H9 (cell line): ENCODE results near the gene SPOCK3. TPM values are rescaled to one million over a fixed set of nuclear protein-coding genes. Genes with fewer than 3 reads are reported as not detected.

Source experiments
- DNase-seq: peaks from one replicate; pipeline ENCODE4 v3.0.0-alpha.2; 2017
- H2AFZ ChIP-seq: one replicate; pipeline ENCODE4 v1.6.1; 2013; ENCODE audit warnings: mild to moderate bottlenecking, low read length, control low read depth, moderate library complexity
- H2AK5ac ChIP-seq: 2 replicates; pipeline ENCODE4 v1.6.1; 2013; ENCODE audit warnings: low read length, control low read depth, mixed read lengths; ENCODE audit not compliant: insufficient read length
- H2BK120ac ChIP-seq: one replicate; pipeline ENCODE4 v1.6.1; 2013; ENCODE audit warnings: low read depth, mild to moderate bottlenecking, low read length, control low read depth, inconsistent platforms; ENCODE audit not compliant: poor library complexity, severe bottlenecking
- H2BK12ac ChIP-seq: 2 replicates; pipeline ENCODE4 v1.6.1; 2013; ENCODE audit warnings: low read length, control low read depth, mixed read lengths, low read depth; ENCODE audit not compliant: insufficient read length
- H2BK15ac ChIP-seq: 2 replicates; pipeline ENCODE4 v1.6.1; 2013; ENCODE audit warnings: low read depth, low read length, control low read depth
- H2BK20ac ChIP-seq: one replicate; pipeline ENCODE4 v1.6.1; 2013; ENCODE audit warnings: low read depth, mild to moderate bottlenecking, low read length, control low read depth, inconsistent platforms; ENCODE audit not compliant: poor library complexity, severe bottlenecking
- H2BK5ac ChIP-seq: 2 replicates; pipeline ENCODE4 v1.6.1; 2013; ENCODE audit warnings: low read length, control low read depth, mixed read lengths; ENCODE audit not compliant: insufficient read length
- H3K14ac ChIP-seq: 2 replicates; pipeline ENCODE4 v1.6.1; 2013; ENCODE audit warnings: low read length, control low read depth; ENCODE audit not compliant: insufficient read depth
- H3K18ac ChIP-seq: 2 replicates; pipeline ENCODE4 v1.6.1; 2013; ENCODE audit warnings: low read depth, mild to moderate bottlenecking, mixed read lengths, low read length, control low read depth; ENCODE audit not compliant: insufficient read length
- H3K23ac ChIP-seq: 2 replicates; pipeline ENCODE4 v1.6.1; 2013; ENCODE audit warnings: low read length, control low read depth, mixed read lengths, low read depth; ENCODE audit not compliant: insufficient read length
- H3K23me2 ChIP-seq: 2 replicates; pipeline ENCODE4 v1.6.1; 2013; ENCODE audit warnings: low read depth, mild to moderate bottlenecking, mixed read lengths, low read length, control low read depth; ENCODE audit not compliant: insufficient read length, poor library complexity, severe bottlenecking
- H3K27ac ChIP-seq: 2 replicates; pipeline ENCODE4 v1.5.1; 2013; ENCODE audit warnings: low read length, control low read depth, mixed read lengths, low read depth; ENCODE audit not compliant: insufficient read length
- H3K27me3 ChIP-seq: 2 replicates; pipeline ENCODE4 v1.6.1; 2013; ENCODE audit warnings: low read length, control low read depth, inconsistent platforms; ENCODE audit not compliant: insufficient read depth
- H3K4ac ChIP-seq: 2 replicates; pipeline ENCODE4 v1.6.1; 2013; ENCODE audit warnings: low read depth, mild to moderate bottlenecking, control low read depth, inconsistent platforms, low read length, moderate library complexity
- H3K4me1 ChIP-seq: 2 replicates; pipeline ENCODE4 v1.6.1; 2013; ENCODE audit warnings: low read length, control low read depth, inconsistent platforms; ENCODE audit not compliant: insufficient read depth
- H3K4me2 ChIP-seq: 2 replicates; pipeline ENCODE4 v1.6.1; 2013; ENCODE audit warnings: low read length, control low read depth, mixed read lengths; ENCODE audit not compliant: insufficient read length, insufficient read depth
- H3K56ac ChIP-seq: 2 replicates; pipeline ENCODE4 v1.6.1; 2013; ENCODE audit warnings: low read depth, mild to moderate bottlenecking, mixed read lengths, low read length, control low read depth; ENCODE audit not compliant: insufficient read length
- H3K79me1 ChIP-seq: 2 replicates; pipeline ENCODE4 v1.6.1; 2013; ENCODE audit warnings: low read depth, mild to moderate bottlenecking, moderate library complexity, low read length, control low read depth, inconsistent platforms; ENCODE audit not compliant: insufficient read depth, poor library complexity, severe bottlenecking
- H3K79me2 ChIP-seq: 2 replicates; pipeline ENCODE4 v1.6.1; 2013; ENCODE audit warnings: low read length, control low read depth, inconsistent platforms; ENCODE audit not compliant: insufficient read depth
- H3K9ac ChIP-seq: 2 replicates; pipeline ENCODE4 v1.6.1; 2013; ENCODE audit warnings: low read length, control low read depth, mixed read lengths; ENCODE audit not compliant: insufficient read length; ENCODE audit errors: extremely low read depth
- H3K9me3 ChIP-seq: one replicate; pipeline ENCODE4 v1.6.1; 2013; ENCODE audit warnings: low read depth, low read length, inconsistent platforms; ENCODE audit not compliant: control insufficient read depth
- H3T11ph ChIP-seq: one replicate; pipeline ENCODE4 v1.6.1; 2013; ENCODE audit warnings: mild to moderate bottlenecking, low read length, control low read depth, inconsistent platforms
- H4K20me1 ChIP-seq: one replicate; pipeline ENCODE4 v1.6.1; 2013; ENCODE audit not compliant: control insufficient read depth, insufficient read length, insufficient read depth
- H4K5ac ChIP-seq: 2 replicates; pipeline ENCODE4 v1.6.1; 2013; ENCODE audit warnings: low read depth, mild to moderate bottlenecking, mixed read lengths, low read length, control low read depth; ENCODE audit not compliant: insufficient read length
- H4K8ac ChIP-seq: replicated peaks from 2 replicates; pipeline ENCODE4 v1.6.1; 2013; ENCODE audit warnings: low read length, control low read depth, mixed read lengths, low read depth; ENCODE audit not compliant: insufficient read length
- H4K91ac ChIP-seq: 2 replicates; pipeline ENCODE4 v1.6.1; 2013; ENCODE audit warnings: low read depth, mild to moderate bottlenecking, moderate library complexity, mixed read lengths, low read length, control low read depth; ENCODE audit not compliant: insufficient read length
- H3K27ac Mint-ChIP-seq, 3 experiments: 2 replicates in 2 of 3; 3 replicates in 1 of 3; pipeline ENCODE4 v1.8.0; 2020 to 2021; ENCODE audit warnings: mixed read lengths in 3 of 3, mild to moderate bottlenecking in 1 of 3, moderate library complexity in 1 of 3
- H3K27me3 Mint-ChIP-seq: 2 replicates; pipeline ENCODE4 v1.8.0; 2021; ENCODE audit warnings: low read depth, mild to moderate bottlenecking, moderate library complexity, mixed read lengths
- H3K36me3 Mint-ChIP-seq, 3 experiments: 2 replicates in 2 of 3; 3 replicates in 1 of 3; pipeline ENCODE4 v1.8.0; 2020 to 2021; ENCODE audit warnings: low read depth in 3 of 3, mixed read lengths in 3 of 3; ENCODE audit not compliant: insufficient read depth in 1 of 3
- H3K4me1 Mint-ChIP-seq, 2 experiments: 2 replicates each; pipeline ENCODE4 v1.8.0; 2020; ENCODE audit warnings: mixed read lengths in 2 of 2
- H3K4me3 Mint-ChIP-seq, 2 experiments: 2 replicates in 1 of 2; 3 replicates in 1 of 2; pipeline ENCODE4 v1.8.0; 2020 to 2021; ENCODE audit warnings: mild to moderate bottlenecking in 2 of 2, mixed read lengths in 2 of 2, moderate library complexity in 1 of 2
- H3K9me3 Mint-ChIP-seq, 2 experiments: 2 replicates in 1 of 2; 3 replicates in 1 of 2; pipeline ENCODE4 v1.8.0; 2020; ENCODE audit warnings: mild to moderate bottlenecking in 2 of 2, mixed read lengths in 2 of 2, moderate library complexity in 1 of 2
- CTCF ChIP-seq: fragments of 200-600 bp; sonication (generic); conservative IDR thresholded peaks from 3 replicates; pipeline ENCODE4 v1.8.0; 2021; ENCODE audit warnings: antibody characterized with exemption, mild to moderate bottlenecking
- WGBS: extraction: QIAGEN DNeasy Blood & Tissue Kit; methylation state at CpG from one replicate; pipeline ENCODE4 v1.1.7; 2013; ENCODE audit warnings: missing lambda C conversion rate, low lambda C conversion rate, mixed read lengths; ENCODE audit not compliant: insufficient read length; ENCODE audit errors: extremely low coverage; 5-methylcytosine and 5-hydroxymethylcytosine counted together
- total RNA-seq: library from RNA; stranded (reverse); gene quantifications from 2 replicates; pipeline ENCODE4 v1.2.1, GENCODE V29; 2021

SPOCK3 gene
- total RNA-seq, 1 experiment from 2014 or later: 0.28 TPM

- Histone ChIP-seq H3K79me1 (no peaks in the 10 kb centered on the region), H3K79me2 (no peaks in the 10 kb centered on the region), H2BK12ac (no peak overlapping the region), H3K27me3 (no peaks in the 10 kb centered on the region), H2BK120ac (no peak overlapping the region), H3K4me1 (no peaks in the 10 kb centered on the region), H2AK5ac (no peak overlapping the region), H4K20me1 (no peaks in the 10 kb centered on the region), H4K5ac (no peak overlapping the region), H3K4me2 (no peak overlapping the region), H3K23me2 (no peaks in the 10 kb centered on the region), H3K4ac (no peak overlapping the region), H3K56ac (no peak overlapping the region), H3K14ac (no peak overlapping the region), H2AFZ (no peak overlapping the region), H3K23ac (no peak overlapping the region), H3T11ph (no peak overlapping the region), H2BK20ac (no peak overlapping the region), H3K18ac (no peak overlapping the region), H3K9me3 (no peaks in the 10 kb centered on the region), H4K91ac (no peak overlapping the region), H2BK15ac (no peak overlapping the region), H4K8ac (no peak overlapping the region), H3K9ac (no peak overlapping the region), H3K27ac (no peak overlapping the region), H2BK5ac (no peak overlapping the region)
- no peaks in the 10 kb centered on the region for H3K4me1 Mint-ChIP-seq
- DNase-seq: no peak
- peak overlapping the region in 1 of 3 experiments; percentile 31; a peak in 1 of 7 replicates for H3K27ac Mint-ChIP-seq
- H3K36me3 Mint-ChIP-seq: no peaks in the 10 kb centered on the region
- H3K4me3 Mint-ChIP-seq: no peak overlapping the region
- H3K27me3 Mint-ChIP-seq: no peaks in the 10 kb centered on the region
- no CpG with 5 or more reads among the region's 3 CpGs for WGBS
- H3K9me3 Mint-ChIP-seq: peaks cover 0 to 3% of the 10 kb centered on the region in 2 experiments; a peak in 2 of 5 replicates
- no peak for TF ChIP-seq CTCF
These were observed 124.4 kb downstream of the SPOCK3 start for GRCh38 chr4:167109859-167110258.
